GM18508 (cell line): ENCODE data around the gene ETFRF1.

Experiments used
- ATAC-seq: cut with Tn5 transposase; IDR thresholded peaks from one replicate; pipeline ENCODE4 v1.9.1; 2021; ENCODE audit warnings: moderate number of reproducible peaks; ENCODE audit not compliant: insufficient read depth, unreplicated experiment

Gene ETFRF1

GRCh38 chr12:25208554-25208953 is 13.5 kb downstream of the ETFRF1 start:
- no peak for ATAC-seq

- ATAC-seq, result no peak
These were observed 18.3 kb downstream of the ETFRF1 start for GRCh38 chr12:25213338-25213737.

GRCh38 chr12:25236190-25236589 is 41.2 kb downstream of the ETFRF1 start:
- ATAC-seq, result no peak

DNA sequence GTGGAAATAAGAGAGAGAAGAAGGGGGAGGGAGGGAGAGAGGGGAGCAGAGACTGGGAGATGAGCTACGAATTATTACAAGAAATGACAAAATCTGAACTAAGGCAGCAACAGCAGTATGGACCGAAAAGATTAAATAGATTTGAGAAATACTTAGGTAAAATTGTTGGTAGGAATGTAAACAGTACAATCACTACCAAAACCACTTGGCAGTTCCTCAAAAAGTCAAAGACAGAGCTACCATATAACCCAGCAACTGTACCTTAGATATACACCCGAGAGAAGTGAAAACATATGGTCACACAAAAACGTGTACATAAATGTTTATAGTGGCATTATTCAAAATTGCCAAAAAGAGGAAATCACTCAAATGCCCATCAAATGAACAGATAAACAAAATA is 41.6 kb downstream of the ETFRF1 start:
- ATAC-seq, result no peak

DNA sequence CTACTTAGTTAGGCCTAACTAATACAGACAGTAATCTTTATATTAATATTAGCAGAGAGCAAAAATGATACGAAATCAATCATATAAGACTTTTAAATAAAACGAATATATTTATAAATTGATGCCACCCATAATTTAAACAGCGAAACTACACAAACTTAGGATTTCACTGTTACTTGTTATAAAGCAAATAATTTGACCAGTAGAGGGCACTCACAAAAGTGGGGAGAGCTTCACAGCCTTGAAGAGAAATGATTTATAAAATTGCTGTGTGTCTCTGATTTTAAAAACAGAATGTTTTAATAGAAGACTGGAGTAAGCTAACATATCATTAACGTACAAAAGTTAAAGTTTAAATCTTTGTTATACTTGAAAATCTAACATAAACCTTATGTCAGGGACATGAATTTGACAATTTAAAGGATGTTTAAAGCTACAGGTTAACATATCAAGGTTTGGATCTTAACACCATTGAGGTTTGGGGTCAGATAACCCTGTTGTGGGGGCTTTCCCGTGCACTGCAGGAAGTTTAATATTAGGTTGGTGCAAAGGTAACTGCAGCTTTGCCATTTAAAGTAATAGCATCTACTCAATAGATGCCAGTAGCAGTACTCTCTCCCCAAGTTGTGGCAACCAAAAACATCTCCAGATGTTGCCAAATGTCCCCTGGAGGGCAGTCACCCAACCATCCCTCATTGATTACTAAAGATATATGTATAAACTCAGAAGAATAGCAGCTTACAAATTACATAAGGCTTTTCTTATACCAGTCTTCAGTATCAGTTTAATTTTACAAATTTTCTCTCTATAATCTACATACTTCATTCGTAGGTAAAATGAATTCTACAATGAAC is 46.4 kb downstream of the ETFRF1 start:
- peak; percentile 49 for ATAC-seq

DNA sequence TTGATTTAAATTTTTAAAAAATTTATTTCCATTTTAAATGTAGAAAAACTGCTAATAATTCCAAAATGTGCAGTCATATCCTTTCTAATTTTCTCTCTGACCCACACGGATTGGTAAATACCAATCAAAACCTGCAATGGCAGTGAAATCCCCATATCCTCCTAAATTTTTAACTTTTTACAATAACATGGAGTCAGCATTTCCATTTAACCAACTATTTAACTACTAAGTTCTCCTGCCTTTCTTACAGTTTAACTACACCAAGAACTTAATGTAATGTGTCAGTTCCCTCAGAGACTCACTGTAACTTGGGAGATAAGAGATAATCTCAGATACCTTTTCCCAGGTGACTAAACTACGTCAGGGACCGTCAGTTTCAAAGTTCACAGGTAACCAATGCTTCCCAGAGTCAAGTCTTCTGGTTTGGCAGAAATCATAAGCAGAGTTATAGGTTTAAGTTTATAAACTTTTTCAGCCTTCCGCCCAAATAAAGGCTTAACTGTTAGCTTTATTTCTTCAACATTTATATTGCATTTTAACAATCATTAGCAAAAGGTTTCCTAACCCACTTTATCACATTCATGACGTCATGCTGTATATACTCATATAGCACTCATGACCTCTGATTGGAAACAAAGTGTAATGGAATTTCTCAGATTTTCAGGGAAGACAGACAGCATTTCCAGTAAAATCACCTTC is 48.1 kb downstream of the ETFRF1 start:
- ATAC-seq, result no peak

DNA sequence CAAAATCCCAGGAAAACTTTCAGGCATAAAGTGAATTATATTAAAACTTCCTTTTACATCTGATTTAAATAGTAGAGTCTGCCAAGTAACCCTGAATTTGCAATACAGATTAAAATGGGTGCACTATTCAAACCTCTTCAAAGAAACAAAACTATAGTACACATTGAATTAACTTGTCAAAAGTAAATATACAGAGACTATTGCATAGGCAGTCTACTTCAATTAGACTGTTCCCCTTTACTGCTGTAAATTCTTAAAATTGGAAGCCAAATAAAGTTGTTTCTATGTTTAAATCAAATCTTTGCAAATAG is 48.6 kb downstream of the ETFRF1 start:
- no peak for ATAC-seq

- no peak for ATAC-seq
These were observed 50.5 kb downstream of the ETFRF1 start for GRCh38 chr12:25245491-25245890.

DNA sequence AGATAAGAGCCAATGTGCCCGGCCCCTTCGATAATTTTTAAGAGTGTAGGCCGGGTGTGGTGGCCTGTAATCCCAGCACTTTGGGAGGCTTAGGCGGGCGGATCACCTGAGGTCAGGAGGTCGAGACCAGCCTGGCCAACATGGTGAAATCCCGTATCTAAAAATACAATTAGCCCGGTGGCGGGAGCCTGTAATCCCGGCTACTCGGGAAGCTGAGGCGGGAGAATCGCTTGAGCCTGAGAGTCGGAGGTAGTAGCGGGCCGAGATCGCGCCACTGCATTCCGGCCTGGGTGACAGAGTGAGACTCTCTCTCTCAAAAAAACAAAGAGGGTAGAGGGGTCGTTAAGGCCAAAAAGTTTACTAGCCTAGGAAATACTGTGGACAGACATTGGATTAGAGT is 53.1 kb downstream of the ETFRF1 start:
- no peak for ATAC-seq

GRCh38 chr12:25248732-25249131 is 53.7 kb downstream of the ETFRF1 start:
- no peak for ATAC-seq

GRCh38 chr12:25249931-25250738 is 55.1 kb downstream of the ETFRF1 start:
- ATAC-seq, result no peak

- peak; percentile 40 for ATAC-seq
These were observed 56.0 kb downstream of the ETFRF1 start, which contains the start of gene KRAS for GRCh38 chr12:25250744-25251730. KRAS (minus strand) TSS chr12:25250929.

GRCh38 chr12:25251769-25252168 is 56.7 kb downstream of the ETFRF1 start:
- ATAC-seq, result no peak

DNA sequence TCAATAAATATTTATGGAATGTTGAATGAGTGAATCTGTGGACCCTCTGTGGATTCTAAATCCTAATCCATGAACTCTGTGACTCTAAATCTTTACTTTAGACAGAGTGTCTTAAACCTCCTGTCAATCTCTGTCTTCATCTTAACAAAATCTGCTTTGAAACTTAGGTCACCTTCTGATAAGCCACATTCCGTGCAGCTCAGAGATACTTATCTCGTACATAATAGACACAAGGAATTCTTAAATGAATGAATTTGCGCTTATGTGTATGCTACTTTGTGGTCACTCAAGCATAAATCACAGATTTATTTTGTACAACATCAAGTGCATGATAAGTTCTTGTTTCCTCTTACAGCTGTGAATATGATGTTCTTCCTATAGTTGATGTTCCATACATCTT is 57.9 kb downstream of the ETFRF1 start:
- no peak for ATAC-seq

DNA sequence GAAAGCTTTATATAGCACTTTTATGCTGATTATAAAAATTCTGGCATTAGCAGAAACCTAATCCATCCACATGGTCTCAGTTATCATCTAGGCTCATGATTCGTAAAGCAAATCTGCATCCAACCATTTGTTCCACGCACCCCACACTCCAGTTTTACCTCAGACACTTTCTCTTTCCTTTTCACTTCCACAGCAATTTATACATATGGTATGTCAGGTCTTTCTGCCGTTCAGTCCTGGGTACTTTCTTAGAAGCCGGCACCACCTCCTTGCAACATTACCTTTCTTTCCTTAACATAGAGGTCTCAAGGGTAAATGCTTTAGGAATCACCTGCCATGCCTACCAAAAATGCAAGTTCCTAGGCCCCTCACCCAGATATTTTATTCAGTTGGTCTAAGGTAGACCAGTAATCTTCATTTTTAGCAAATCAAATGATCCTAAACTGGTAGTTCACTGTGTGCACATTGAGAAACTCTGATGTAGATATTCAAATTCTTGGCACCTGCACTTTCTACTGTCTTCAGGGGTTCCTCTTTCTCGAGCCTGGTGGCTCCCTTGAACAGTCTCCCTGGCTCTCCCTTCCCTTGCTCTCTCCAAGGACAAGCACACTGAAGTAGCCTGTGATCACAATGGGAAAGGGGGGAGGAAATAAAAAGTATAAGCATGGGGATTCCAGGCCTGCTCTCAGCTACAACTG is 58.5 kb downstream of the ETFRF1 start:
- ATAC-seq, result no peak

DNA sequence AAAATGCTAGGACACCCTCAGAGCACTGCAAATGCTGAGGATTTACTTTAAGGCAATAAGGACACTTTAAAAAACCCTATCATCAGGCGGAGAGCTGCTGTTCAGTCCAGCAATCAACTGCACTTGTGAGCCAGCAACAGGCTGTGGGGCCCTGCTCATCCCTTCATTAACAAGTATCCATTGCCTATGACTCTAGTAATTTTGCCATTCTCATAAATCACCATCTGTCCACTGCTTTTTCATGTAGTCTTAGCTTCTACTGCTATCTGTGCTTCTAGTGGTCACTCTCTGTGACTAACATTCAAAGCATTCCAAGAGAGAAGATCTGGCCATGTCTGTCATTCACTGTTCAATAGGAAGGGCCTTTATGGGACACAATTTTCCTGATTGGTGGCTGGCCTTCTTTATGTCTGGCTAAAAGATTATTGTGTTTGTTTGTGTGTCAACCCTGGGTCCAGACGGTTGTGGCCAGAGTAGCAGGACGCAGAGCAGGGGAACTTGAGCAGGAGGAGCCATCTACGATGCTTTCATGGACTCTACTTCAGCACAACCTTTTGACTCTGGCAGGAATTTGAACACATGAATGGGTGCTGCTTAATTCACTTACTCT is 59.3 kb downstream of the ETFRF1 start:
- no peak for ATAC-seq
